Left lobe of liver (tissue), 2 donors: ENCODE results near the gene NDUFS2. TPM values are rescaled to one million over a fixed set of nuclear protein-coding genes. Genes with fewer than 3 reads are reported as not detected.
A peak's percentile ranks its signal among the peaks of the same experiment; 100 is the strongest.
"Not testable (repeated sequence)": the region's sequence is repeated elsewhere in the genome, so short reads cannot be mapped to it uniquely, and the experiment has no call there.

Experiments
- ATAC-seq: fragments of 200-7000 bp; cut with Tn5 transposase; one replicate; pipeline ENCODE4 v1.9.1; 2020; ENCODE audit warnings: mild to moderate bottlenecking, moderate library complexity
- DNase-seq: peaks from one replicate; pipeline ENCODE4 v3.0.0-alpha.2; 2020; ENCODE audit warnings: low spot score
- total RNA-seq: library from RNA; stranded (reverse); gene quantifications from one replicate; pipeline ENCODE4 v1.2.1, GENCODE V29; 2021
- donor health status: DM: no; HTN: no; CAD: no; lungs with moderate emphysema.
- donor health status: DM: no; HTN: yes; CAD: no.

The NDUFS2 gene
- total RNA-seq, 1 donor from 2014 or later: 106 TPM

GRCh38 chr1:161241682-161242081 is 39.5 kb downstream of the NDUFS2 start:
- DNase-seq (no peak), ATAC-seq (no peak)

- ATAC-seq (no peak), DNase-seq (no peak)
These were observed 40.1 kb downstream of the NDUFS2 start for GRCh38 chr1:161242313-161242712.

- DNase-seq: peak; percentile 74
- peak; percentile 99 for ATAC-seq
These were observed 42.7 kb downstream of the NDUFS2 start for GRCh38 chr1:161244888-161245287.

GRCh38 chr1:161250100-161250499 is 47.9 kb downstream of the NDUFS2 start:
- ATAC-seq: not testable (repeated sequence)

GRCh38 chr1:161250829-161251228 is 48.7 kb downstream of the NDUFS2 start:
- no peak for ATAC-seq
- no peak for DNase-seq

More at GRCh38 chr1:161250100-161250499, 47.9 kb downstream of the NDUFS2 start:
- DNase-seq: not testable (repeated sequence)

- no peak for ATAC-seq
- DNase-seq: no peak
These were observed 49.4 kb downstream of the NDUFS2 start for GRCh38 chr1:161251579-161251978.

- not testable (repeated sequence) for ATAC-seq
- DNase-seq: peak; percentile 78
These were observed 53.1 kb downstream of the NDUFS2 start for GRCh38 chr1:161255302-161255701.

GRCh38 chr1:161255955-161256520 is 53.9 kb downstream of the NDUFS2 start:
- ATAC-seq, DNase-seq: not testable (repeated sequence)

GRCh38 chr1:161257109-161257508 is 54.9 kb downstream of the NDUFS2 start:
- ATAC-seq, DNase-seq: not testable (repeated sequence)

GRCh38 chr1:161258439-161259344 is 56.5 kb downstream of the NDUFS2 start, which contains the start of gene PCP4L1:
Gene PCP4L1 (plus strand): TSS chr1:161258745. CDS start chr1:161258975, 230 bp downstream.
- DNase-seq: peak; percentile 79
- peak; percentile 96 for ATAC-seq

- ATAC-seq (no peak), DNase-seq (no peak)
These were observed 57.2 kb downstream of the NDUFS2 start for GRCh38 chr1:161259345-161259702.

GRCh38 chr1:161259765-161260164 is 57.6 kb downstream of the NDUFS2 start:
- ATAC-seq (no peak), DNase-seq (no peak)

- peak; percentile 21 for ATAC-seq
- no peak for DNase-seq
These were observed 58.5 kb downstream of the NDUFS2 start for GRCh38 chr1:161260376-161261260.

- no peak for ATAC-seq
- DNase-seq: no peak
These were observed 59.4 kb downstream of the NDUFS2 start for GRCh38 chr1:161261261-161262235.

Other genes starting within 250 kb of the NDUFS2 start
- gene ITLN2, start 247.6 kb upstream of the NDUFS2 start, total RNA-seq: not detected
- gene F11R, start 181.2 kb upstream of the NDUFS2 start, total RNA-seq: 65.4 TPM
- gene TSTD1, start 163.4 kb upstream of the NDUFS2 start, total RNA-seq: 30.7 TPM
- 27.6 TPM for gene USF1, start 156.4 kb upstream of the NDUFS2 start, total RNA-seq
- gene ARHGAP30, start 132.5 kb upstream of the NDUFS2 start, total RNA-seq: 4.0 TPM
- gene NECTIN4, start 112.8 kb upstream of the NDUFS2 start, total RNA-seq: not detected
- 6.2 TPM for gene KLHDC9, start 104.0 kb upstream of the NDUFS2 start, total RNA-seq
- 22.0 TPM for gene PFDN2, start 84.3 kb upstream of the NDUFS2 start, total RNA-seq
- gene NIT1, start 84.3 kb upstream of the NDUFS2 start, total RNA-seq: 70.3 TPM
- 17.6 TPM for gene DEDD, start 69.7 kb upstream of the NDUFS2 start, total RNA-seq
- 36.1 TPM for gene UFC1, start 48.4 kb upstream of the NDUFS2 start, total RNA-seq
- gene USP21, start 42.9 kb upstream of the NDUFS2 start, total RNA-seq: 10.2 TPM
- 9.3 TPM for gene PPOX, start 35.9 kb upstream of the NDUFS2 start, total RNA-seq
- gene B4GALT3, start 24.9 kb upstream of the NDUFS2 start, total RNA-seq: 9.1 TPM
- 1.1 TPM for gene ADAMTS4, start 3.3 kb upstream of the NDUFS2 start, total RNA-seq
- 13.4 TPM for gene FCER1G, start 12.9 kb downstream of the NDUFS2 start, total RNA-seq
- gene APOA2, start 21.3 kb downstream of the NDUFS2 start, total RNA-seq: 4,148 TPM
- 6.3 TPM for gene TOMM40L, start 23.7 kb downstream of the NDUFS2 start, total RNA-seq
- gene NR1I3, start 35.8 kb downstream of the NDUFS2 start, total RNA-seq: 158 TPM
- gene PCP4L1, start 56.4 kb downstream of the NDUFS2 start, total RNA-seq: 5.1 TPM
- gene MPZ, start 107.6 kb downstream of the NDUFS2 start, total RNA-seq: 2.4 TPM
- 223 TPM for gene SDHC, start 112.0 kb downstream of the NDUFS2 start, total RNA-seq
- gene CFAP126, start 165.5 kb downstream of the NDUFS2 start, total RNA-seq: not detected